H1 (cell line): ENCODE results near the gene CD3D.

Experiments used
- ASH2L ChIP-seq: fragments of 200-600, 300-600 bp; sonication (generic); IDR thresholded peaks from one replicate; pipeline ENCODE4 v1.7.1; 2017; ENCODE audit warnings: low read length
- EP300 ChIP-seq, 2 experiments: IDR thresholded peaks; 1 replicate in 1 of 2; 2 replicates in 1 of 2; pipeline ENCODE4 v1.6.1; 2011 to 2012; ENCODE audit warnings: low read depth in 2 of 2, low read length in 2 of 2, mild to moderate bottlenecking in 2 of 2, borderline replicate concordance in 1 of 2, inconsistent platforms in 1 of 2, moderate library complexity in 1 of 2
- HDAC2 ChIP-seq, 2 experiments: fragments of 300-600 bp in 1 of 2; sonication (generic) in 1 of 2; IDR thresholded peaks; 2 replicates each; pipeline ENCODE4 v1.6.1; 2011 to 2012; ENCODE audit warnings: low read depth in 2 of 2, low read length in 2 of 2, mild to moderate bottlenecking in 2 of 2, moderate library complexity in 2 of 2, borderline replicate concordance in 1 of 2, inconsistent platforms in 1 of 2
- PHF8 ChIP-seq: fragments of 200-600 bp; sonication (generic); conservative IDR thresholded peaks from 2 replicates; pipeline ENCODE4 v1.7.1; 2012; ENCODE audit warnings: low read depth, mild to moderate bottlenecking, inconsistent platforms, low read length, moderate library complexity
- POLR2A ChIP-seq, 2 experiments: IDR thresholded peaks; 1 replicate in 1 of 2; 2 replicates in 1 of 2; pipeline ENCODE4 v1.6.1; 2011; ENCODE audit warnings: low read depth in 2 of 2, low read length in 2 of 2, mild to moderate bottlenecking in 2 of 2; ENCODE audit errors: control extremely low read depth in 1 of 2
- POLR2AphosphoS5 ChIP-seq: IDR thresholded peaks from 2 replicates; pipeline ENCODE4 v1.6.1; 2011; ENCODE audit warnings: low read depth, low read length
- RBBP5 ChIP-seq: IDR thresholded peaks from 2 replicates; pipeline ENCODE4 v1.7.1; 2012; ENCODE audit warnings: low read depth, mild to moderate bottlenecking, inconsistent platforms, low read length, moderate library complexity, borderline replicate concordance
- SIX5 ChIP-seq: IDR thresholded peaks from 2 replicates; pipeline ENCODE4 v1.6.1; 2011; ENCODE audit warnings: mild to moderate bottlenecking, low read depth, low read length
- TBP ChIP-seq: IDR thresholded peaks from 2 replicates; pipeline ENCODE4 v1.6.1; 2011; ENCODE audit warnings: low read depth, low read length, improper control_type of control experiment
- TCF12 ChIP-seq: IDR thresholded peaks from 2 replicates; pipeline ENCODE4 v1.6.1; 2011; ENCODE audit warnings: low read depth, mild to moderate bottlenecking, low read length
- YY1 ChIP-seq: IDR thresholded peaks from 2 replicates; pipeline ENCODE4 v1.6.1; 2011; ENCODE audit warnings: low read depth, mild to moderate bottlenecking, low read length
- TF ChIP-seq, protein P1 (sequence below), 3 experiments: IDR thresholded peaks; 1 replicate in 2 of 3; 2 replicates in 1 of 3; pipeline versions ENCODE4 v1.5.1 to v1.6.1; 2011; ENCODE audit warnings: low read length in 3 of 3, mild to moderate bottlenecking in 3 of 3, inconsistent platforms in 2 of 3, low read depth in 1 of 3, moderate library complexity in 1 of 3; ENCODE audit not compliant: insufficient read depth in 1 of 3; ENCODE audit errors: control extremely low read depth in 1 of 3
- TF ChIP-seq, protein P2 (sequence below): IDR thresholded peaks from 2 replicates; pipeline ENCODE4 v1.6.1; 2012; ENCODE audit warnings: inconsistent platforms

DNA sequence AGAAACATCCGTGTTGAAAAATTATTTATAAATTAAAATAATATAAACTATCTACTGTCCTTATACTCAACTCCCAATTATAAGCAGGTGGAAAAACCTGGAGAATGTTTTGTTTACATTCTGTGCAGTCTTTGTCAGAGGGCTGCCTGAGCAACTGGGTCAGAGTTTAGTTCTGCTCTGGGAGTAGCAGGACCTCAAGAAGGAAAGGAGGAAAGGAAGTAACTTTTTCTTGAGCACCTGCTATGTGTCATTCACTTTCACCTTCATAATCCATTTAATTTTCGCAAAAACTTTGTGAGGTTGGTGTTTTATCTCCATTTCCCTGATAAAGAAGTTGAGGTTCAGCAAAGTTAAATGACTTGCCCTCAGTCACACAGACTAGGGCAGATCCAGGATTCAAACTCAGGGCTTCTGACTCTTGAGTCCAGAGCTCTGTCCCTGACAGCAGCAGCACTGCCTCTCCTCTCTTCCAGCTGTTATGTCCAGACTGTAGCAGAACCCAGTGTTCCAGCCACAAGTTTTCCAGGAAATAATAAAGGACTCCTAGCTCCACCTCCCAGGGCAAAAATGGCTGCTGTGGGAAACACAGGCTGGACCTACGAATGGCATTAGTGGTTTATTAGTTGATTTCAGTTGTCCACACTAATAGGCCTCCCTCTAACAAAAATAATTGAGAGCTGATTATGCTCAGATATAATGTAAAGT lies 31.6 kb downstream of the CD3D start:
- TF ChIP-seq EP300 (IDR thresholded peaks at IDR 0.05; ENCODE audit: borderline replicate concordance in 1 of 2, low read depth in 2 of 2, low read length in 2 of 2): no peak
- TF ChIP-seq SIX5: no peak
- TF ChIP-seq RBBP5: no peak
- TF ChIP-seq, protein P1, sequence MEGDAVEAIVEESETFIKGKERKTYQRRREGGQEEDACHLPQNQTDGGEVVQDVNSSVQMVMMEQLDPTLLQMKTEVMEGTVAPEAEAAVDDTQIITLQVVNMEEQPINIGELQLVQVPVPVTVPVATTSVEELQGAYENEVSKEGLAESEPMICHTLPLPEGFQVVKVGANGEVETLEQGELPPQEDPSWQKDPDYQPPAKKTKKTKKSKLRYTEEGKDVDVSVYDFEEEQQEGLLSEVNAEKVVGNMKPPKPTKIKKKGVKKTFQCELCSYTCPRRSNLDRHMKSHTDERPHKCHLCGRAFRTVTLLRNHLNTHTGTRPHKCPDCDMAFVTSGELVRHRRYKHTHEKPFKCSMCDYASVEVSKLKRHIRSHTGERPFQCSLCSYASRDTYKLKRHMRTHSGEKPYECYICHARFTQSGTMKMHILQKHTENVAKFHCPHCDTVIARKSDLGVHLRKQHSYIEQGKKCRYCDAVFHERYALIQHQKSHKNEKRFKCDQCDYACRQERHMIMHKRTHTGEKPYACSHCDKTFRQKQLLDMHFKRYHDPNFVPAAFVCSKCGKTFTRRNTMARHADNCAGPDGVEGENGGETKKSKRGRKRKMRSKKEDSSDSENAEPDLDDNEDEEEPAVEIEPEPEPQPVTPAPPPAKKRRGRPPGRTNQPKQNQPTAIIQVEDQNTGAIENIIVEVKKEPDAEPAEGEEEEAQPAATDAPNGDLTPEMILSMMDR (IDR thresholded peaks at IDR 0.05; ENCODE audit: control extremely low read depth in 1 of 3, insufficient read depth in 1 of 3, low read depth in 1 of 3, low read length in 3 of 3): no peak
- no peak for TF ChIP-seq POLR2A (IDR thresholded peaks at IDR 0.05; ENCODE audit: control extremely low read depth in 1 of 2, low read depth in 2 of 2, low read length in 2 of 2)
- TF ChIP-seq TCF12: no peak
- TF ChIP-seq YY1: no peak
- TF ChIP-seq POLR2AphosphoS5: no peak
- no peak for TF ChIP-seq PHF8
- TF ChIP-seq HDAC2 (IDR thresholded peaks at IDR 0.05; ENCODE audit: borderline replicate concordance in 1 of 2, low read depth in 2 of 2, low read length in 2 of 2): no peak
- no peak for TF ChIP-seq ASH2L
- TF ChIP-seq, protein P2, sequence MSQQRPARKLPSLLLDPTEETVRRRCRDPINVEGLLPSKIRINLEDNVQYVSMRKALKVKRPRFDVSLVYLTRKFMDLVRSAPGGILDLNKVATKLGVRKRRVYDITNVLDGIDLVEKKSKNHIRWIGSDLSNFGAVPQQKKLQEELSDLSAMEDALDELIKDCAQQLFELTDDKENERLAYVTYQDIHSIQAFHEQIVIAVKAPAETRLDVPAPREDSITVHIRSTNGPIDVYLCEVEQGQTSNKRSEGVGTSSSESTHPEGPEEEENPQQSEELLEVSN: no peak
- TF ChIP-seq TBP: no peak
